Right renal cortex interstitium (tissue), 3 donors: ENCODE data around the gene BCL11A. TPM values are rescaled to one million over a fixed set of nuclear protein-coding genes. Genes with fewer than 3 reads are reported as not detected.

ENCODE experiments used
- DNase-seq, 3 donors: peaks; one replicate each; pipeline ENCODE4 v3.0.0-alpha.2; 2013; ENCODE audit warnings: low read depth in 3 of 3, low spot score in 2 of 3
- polyA plus RNA-seq, 3 donors: library from polyadenylated mRNA; unstranded; fragments of 120-200 nt; gene quantifications; one replicate each; pipeline ENCODE4 v1.2.1, GENCODE V29; 2013; ENCODE audit not compliant: insufficient read length in 3 of 3

The BCL11A gene
- polyA plus RNA-seq, 3 donors: 9.9 to 11.7 (median 10.9) TPM

GRCh38 chr2:60472663-60473289 is 80.7 kb downstream of the BCL11A start:
- DNase-seq: no peak

GRCh38 chr2:60472041-60472440 is 81.4 kb downstream of the BCL11A start:
- no peak for DNase-seq

DNA sequence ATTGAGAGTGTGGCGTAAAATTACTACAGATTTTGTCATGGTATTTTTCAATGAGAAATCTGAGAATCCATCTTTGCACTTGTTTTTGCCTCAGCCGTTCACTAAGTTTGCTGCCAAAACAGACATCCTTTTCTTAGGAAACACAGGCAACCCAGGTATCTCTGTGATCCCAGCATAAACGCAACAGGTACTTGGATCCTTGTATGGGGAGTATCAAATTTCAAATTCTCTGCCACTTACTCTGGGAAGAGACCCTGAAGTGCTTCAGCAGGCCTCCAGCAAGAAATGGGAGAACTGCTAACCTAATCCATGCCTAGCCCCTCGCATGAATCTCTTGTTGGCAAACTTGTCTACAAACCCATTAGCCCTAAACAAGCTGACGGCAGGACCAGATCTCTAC is 83.1 kb downstream of the BCL11A start:
- no peak for DNase-seq

DNA sequence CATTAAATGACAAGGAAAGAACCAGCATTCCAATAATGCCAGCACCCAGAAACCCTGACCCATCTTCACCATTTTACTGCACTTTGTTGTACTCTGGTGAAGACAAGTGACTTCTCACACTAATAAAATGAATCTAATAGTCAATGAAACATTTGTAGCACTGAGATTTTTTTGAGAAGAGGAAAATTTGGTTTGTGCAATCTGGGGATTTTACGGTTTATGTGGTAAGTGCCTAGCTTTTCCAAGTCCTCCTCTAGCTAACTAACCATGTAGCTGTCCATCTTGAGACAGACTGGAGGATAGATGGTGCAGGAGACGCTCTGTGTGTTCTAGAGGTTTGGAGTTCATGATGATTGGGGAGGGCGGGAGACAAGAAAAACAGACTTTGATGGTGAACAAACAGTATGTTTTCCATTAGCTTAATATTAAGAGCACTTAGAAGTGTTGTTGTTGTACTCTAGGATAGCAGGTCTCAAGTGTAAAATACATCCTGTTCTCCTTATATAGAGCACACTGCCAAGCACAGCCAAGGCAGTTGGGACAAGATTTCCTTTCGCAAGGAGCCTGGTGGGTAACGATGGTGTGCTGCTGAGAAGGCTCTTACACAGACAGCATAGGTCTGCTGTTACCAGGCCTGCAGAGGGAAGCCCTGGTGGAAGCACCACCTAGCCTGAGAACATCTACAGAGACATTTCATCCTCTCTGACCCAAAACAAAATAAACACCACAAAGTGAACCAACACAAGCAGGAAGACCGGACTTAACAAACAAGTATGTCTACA is 83.7 kb downstream of the BCL11A start:
- no peak for DNase-seq

- no peak for DNase-seq
Observed at GRCh38 chr2:60468382-60469085, 84.9 kb downstream of the BCL11A start.

DNA sequence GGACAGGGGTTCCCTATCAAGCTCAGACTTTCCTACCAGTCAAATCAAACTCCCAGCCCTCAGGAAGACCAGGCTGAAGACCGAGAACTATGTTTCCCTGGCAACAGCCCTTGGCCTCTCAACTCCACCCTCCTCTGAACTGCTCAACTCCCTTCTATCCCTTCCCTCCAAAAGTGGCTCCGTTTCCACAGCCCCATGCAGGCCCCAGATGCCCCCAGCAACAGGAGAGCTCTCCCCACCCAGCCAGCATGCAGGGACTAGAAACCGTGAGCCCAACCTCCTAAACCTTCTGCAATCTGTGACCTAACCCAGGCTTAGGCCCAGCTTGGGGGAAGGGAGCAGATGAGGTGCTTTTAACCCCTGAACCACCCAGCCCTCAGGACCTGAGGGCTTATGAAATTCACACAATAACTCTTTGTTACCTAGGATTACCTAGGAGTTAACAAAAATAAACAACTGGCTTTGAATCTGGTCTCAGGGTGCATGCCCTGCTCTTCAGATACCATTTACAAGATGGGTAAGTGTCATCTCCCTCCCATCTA is 87.2 kb downstream of the BCL11A start:
- no peak for DNase-seq

GRCh38 chr2:60465736-60466135 is 87.7 kb downstream of the BCL11A start:
- no peak for DNase-seq

GRCh38 chr2:60463249-60463648 is 90.2 kb downstream of the BCL11A start:
- peak in 2 of 3 donors; percentile 33 to 36 for DNase-seq

DNA sequence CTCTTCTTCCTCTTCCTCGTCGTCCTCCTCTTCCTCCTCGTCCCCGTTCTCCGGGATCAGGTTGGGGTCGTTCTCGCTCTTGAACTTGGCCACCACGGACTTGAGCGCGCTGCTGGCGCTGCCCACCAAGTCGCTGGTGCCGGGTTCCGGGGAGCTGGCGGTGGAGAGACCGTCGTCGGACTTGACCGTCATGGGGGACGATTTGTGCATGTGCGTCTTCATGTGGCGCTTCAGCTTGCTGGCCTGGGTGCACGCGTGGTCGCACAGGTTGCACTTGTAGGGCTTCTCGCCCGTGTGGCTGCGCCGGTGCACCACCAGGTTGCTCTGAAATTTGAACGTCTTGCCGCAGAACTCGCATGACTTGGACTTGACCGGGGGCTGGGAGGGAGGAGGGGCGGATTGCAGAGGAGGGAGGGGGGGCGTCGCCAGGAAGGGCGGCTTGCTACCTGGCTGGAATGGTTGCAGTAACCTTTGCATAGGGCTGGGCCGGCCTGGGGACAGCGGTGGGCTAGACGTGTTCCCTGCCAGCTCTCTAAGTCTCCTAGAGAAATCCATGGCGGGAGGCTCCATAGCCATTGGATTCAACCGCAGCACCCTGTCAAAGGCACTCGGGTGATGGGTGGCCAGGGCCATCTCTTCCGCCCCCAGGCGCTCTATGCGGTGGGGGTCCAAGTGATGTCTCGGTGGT is 91.9 kb downstream of the BCL11A start:
- DNase-seq: no peak

DNA sequence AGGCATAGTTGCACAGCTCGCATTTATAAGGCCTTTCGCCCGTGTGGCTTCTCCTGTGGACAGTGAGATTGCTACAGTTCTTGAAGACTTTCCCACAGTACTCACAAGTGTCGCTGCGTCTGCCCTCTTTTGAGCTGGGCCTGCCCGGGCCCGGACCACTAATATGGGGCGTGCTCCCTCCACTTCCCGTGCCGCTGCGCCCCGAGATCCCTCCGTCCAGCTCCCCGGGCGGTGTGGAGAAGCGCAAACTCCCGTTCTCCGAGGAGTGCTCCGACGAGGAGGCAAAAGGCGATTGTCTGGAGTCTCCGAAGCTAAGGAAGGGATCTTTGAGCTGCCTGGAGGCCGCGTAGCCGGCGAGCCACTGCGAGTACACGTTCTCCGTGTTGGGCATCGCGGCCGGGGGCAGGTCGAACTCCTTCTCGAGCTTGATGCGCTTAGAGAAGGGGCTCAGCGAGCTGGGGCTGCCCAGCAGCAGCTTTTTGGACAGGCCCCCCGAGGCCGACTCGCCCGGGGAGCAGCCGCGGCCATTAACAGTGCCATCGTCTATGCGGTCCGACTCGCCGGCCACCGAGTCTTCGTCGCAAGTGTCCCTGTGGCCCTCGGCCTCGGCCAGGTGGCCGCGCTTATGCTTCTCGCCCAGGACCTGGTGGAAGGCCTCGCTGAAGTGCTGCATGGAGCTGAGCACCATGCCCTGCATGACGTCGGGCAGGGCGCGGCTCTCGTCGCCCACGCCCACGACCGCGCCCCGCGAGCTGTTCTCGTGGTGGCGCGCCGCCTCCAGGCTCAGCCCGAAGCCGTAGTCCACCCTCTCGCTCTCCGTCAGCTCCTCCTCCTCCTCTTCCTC is 92.7 kb downstream of the BCL11A start:
- no peak for DNase-seq

- no peak for DNase-seq
Observed at GRCh38 chr2:60459851-60460250, 93.6 kb downstream of the BCL11A start.

DNA sequence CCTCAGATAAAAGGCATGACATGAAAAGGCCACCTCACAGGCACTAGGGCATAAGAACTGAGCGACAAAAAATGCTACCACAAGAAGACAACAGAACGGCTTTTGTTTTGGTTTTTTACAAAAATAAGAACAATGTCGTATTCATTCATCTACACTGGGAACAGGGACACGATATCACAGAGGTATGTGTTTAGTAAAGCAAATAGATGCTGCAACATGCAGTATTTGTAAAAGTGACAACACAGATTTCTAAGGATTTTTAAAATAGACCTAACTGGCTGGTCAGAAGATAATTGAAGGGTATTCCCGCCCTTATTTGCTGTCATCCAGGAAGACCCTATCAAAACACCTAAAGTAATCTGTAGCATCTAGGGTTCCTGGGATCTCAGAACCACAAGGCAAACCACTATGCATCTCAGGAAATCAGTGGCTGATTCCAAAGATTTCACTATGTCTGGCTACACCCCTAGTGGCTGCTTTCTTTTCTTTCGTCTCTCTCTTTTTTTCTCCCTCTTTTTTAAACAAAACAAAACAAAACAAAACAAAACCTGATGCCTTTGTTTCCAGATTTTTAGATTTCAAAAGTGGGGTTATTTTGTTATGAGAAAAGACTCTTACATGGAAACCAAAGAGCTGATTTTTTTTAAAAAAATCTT is 97.2 kb downstream of the BCL11A start:
- no peak for DNase-seq

DNA sequence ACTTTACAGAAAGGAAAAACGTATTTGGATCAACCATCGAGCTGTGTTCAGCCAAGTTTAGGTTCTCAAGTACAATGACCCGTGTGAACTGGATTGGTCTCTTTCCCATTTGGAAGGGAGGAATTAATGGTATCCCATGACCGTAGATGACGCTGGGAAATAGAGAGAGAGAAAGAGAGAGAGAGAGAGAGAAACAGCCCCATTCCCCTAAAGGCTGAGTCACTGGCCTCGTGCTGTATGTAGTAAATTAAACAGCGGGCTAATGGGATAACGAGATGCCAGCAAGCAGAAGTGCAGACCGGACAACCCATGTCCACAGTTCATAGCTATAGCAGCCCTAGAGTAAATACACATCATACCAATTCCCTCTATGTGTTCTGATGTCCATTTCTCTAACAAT is 99.6 kb downstream of the BCL11A start:
- DNase-seq: no peak

DNA sequence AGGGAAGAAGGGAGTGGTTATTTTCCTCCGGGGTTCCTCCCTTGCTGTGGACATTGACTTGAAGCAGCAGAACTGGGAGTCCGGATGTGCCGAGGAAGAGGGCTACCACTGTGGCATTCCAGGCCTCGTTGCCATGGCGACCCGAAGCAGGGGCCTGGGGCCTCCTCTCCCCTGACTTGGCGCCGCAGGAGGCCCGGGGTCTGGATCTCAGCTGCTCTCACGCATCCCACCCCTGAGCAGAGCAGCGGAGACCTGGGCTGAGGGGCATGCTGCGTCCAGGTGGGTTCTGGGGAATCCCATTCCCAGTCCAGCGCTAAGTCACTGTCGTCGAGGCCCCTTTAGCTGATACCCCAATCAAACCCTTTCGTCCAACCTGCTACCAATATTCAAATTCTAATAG is 100.2 kb downstream of the BCL11A start:
- no peak for DNase-seq

- DNase-seq: no peak
Observed at GRCh38 chr2:60450488-60450887, 103.0 kb downstream of the BCL11A start.

DNA sequence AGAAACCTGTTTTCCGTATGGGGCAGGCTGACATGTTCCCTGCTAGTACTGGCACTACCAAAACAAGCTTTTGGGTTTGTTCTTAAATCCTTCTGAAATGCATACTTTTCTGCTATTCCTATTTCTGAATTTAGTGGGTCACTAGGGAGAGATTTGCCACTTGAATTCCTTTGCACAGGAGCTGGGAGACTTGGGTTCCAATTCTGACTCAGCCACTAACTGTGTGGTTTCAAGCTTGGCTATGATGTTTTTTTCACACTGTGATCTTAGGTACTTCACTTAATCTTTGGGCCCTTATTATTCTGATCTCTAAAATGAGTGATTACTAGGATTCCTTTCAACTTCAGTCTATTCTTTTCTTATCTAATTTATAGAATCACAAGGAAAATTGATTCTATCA is 105.5 kb downstream of the BCL11A start:
- DNase-seq: no peak

DNA sequence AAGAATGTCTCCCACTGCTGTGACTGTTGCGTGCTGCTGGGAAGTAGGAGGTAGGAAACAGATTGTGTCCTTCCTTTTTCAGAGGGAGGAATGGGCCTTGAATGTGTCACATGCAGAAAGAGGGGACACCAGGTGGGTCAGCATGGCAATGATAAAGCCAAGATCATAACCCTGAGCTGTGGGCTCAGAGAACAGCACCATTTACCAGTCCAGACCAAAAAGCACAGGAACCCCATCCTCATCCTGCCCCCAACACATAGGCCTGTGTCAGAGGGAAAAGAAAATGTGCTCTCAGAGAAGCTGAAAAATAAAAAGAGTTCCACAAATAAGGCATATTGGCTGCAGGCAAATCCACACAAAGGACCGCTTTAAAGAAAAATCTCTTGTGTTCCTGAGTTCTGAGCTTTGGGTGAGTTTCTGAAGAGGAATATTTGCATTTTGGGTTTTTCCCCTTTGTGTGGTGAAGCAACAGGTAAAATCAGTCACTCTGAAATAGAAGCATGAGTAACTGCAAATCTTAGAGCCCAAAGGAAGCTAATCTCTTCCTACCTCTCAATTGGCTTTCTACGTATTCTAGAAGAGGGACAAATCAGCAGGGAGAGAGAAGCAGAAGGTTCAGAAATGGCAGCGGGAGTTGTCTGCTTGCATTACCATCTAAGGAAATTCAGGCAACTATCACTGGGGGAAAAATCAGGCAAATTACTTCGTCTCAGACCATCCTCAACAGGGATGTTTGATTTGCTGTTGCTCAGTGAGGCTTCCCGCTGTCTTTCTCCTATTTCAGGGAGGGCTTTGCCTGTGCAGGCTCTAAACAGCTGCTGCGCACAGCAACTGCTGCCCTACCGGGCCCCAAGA is 106.8 kb downstream of the BCL11A start:
- no peak for DNase-seq

GRCh38 chr2:60445684-60446179 is 107.7 kb downstream of the BCL11A start:
- DNase-seq: no peak
